GM12891 (cell line): ENCODE measurements around the gene PIK3CD.
"Not testable (repeated sequence)": the region's sequence is repeated elsewhere in the genome, so short reads cannot be mapped to it uniquely, and the experiment has no call there.

Experiments
- DNase-seq: peaks from one replicate; pipeline ENCODE4 v3.0.0; 2011; ENCODE audit warnings: low spot score; ENCODE audit not compliant: insufficient read length
- FAIRE-seq: peaks from 2 replicates; lab custom pipeline; 2011; peaks lifted over from hg19 to GRCh38; lab: Jason Lieb, UNC
- PAX5 ChIP-seq: IDR thresholded peaks from 2 replicates; pipeline ENCODE4 v1.6.1; 2011; ENCODE audit warnings: low read length, moderate library complexity, mild to moderate bottlenecking; ENCODE audit not compliant: insufficient read depth, severe bottlenecking
- POLR2A ChIP-seq: IDR thresholded peaks from 2 replicates; pipeline ENCODE4 v1.6.1; 2011; ENCODE audit warnings: low read depth, low read length, control low read depth
- POLR2AphosphoS5 ChIP-seq: IDR thresholded peaks from 2 replicates; pipeline ENCODE4 v1.6.1; 2011; ENCODE audit warnings: low read depth, low read length, control low read depth
- POU2F2 ChIP-seq: IDR thresholded peaks from 2 replicates; pipeline ENCODE4 v1.6.1; 2011; ENCODE audit warnings: low read depth, mild to moderate bottlenecking, control low read depth, low read length, moderate library complexity
- SPI1 ChIP-seq: IDR thresholded peaks from 2 replicates; pipeline ENCODE4 v1.6.1; 2011; ENCODE audit warnings: low read depth, low read length, control low read depth
- TAF1 ChIP-seq: IDR thresholded peaks from 2 replicates; pipeline ENCODE4 v1.6.1; 2011; ENCODE audit warnings: low read depth, low read length, control low read depth

The PIK3CD gene

DNA sequence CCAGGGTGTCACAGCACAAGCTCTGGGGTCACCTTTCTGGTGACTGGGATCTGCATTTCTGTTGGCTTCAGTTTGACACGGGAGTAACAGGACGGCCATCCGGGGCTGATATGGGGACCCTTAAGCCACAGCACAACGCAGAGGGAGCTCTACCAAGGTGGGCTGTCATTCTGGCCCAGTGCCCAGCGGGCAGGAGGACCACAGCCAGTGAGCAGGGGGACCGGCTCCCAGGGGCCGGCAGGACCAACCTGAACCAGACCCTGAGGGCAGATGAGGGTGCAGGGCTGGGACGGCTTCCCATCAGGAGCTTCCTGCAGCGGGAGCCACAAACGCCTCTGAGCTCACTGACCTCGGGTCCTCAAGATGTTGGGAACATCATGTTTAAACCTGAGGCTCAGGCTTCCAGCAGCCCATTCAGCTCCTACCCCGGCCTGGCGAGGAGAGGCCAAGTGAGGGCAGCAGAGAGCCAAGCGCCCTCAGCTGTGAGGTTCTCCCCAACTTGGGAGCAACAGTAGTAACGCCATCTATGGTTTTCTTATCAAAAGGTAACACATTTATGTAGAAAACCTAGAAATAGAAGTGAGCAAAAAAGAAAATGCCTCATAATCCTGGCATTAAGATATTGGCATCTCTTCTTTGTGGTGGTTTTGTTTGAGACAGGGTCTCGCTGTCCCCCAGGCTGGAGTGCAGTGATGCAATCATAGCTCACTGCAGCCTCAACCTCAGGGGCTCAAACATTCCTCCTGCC lies 36.0 kb upstream of the PIK3CD start:
- FAIRE-seq (peak; percentile 85), DNase-seq (peak; percentile 79)
- no peak for TF ChIP-seq POLR2A
- TF ChIP-seq POLR2AphosphoS5, result no peak
- TF ChIP-seq TAF1, result no peak
- no peak for TF ChIP-seq PAX5
- no peak for TF ChIP-seq SPI1
- no peak for TF ChIP-seq POU2F2

DNA sequence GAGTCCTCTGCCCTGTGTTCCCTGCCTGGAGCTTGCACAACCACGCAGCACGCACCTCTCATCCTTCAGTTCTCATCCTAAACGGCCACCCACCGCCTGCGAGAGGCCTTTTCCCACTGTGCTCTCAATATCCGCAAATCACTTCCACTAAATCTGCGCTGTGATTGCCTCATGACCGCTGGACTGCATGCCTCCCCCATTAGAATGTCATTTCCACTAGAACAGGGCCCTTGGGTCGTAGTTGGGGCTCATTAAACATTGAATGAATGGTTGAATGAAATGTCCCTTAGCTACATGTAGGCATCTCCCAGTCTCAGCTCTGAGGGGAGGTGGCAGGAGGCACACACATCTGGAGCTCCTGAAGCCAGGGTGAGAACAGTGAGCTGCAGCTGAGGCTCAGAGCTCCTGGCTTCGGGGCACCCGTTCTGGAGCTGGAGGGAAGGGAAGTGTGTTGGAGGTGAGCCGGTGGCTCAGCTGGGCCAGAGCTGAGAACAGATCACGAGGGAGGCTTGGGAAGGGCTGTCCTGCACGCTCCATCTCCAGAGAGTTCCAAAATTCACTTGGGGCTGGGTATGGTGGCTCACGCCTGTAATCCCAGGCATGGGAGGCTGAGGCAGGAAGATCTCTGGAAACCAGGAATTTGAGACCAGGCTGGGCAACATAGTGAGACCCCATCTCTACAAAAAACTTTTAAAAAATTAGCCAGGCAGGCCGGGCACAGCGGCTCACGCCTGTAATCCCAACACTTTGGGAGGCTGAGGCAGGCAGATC lies 32.4 kb upstream of the PIK3CD start:
- FAIRE-seq, result no peak
- DNase-seq, result no peak
- TF ChIP-seq POLR2A (no peak), TAF1 (no peak), POU2F2 (no peak), PAX5 (no peak), POLR2AphosphoS5 (no peak), SPI1 (no peak)

DNA sequence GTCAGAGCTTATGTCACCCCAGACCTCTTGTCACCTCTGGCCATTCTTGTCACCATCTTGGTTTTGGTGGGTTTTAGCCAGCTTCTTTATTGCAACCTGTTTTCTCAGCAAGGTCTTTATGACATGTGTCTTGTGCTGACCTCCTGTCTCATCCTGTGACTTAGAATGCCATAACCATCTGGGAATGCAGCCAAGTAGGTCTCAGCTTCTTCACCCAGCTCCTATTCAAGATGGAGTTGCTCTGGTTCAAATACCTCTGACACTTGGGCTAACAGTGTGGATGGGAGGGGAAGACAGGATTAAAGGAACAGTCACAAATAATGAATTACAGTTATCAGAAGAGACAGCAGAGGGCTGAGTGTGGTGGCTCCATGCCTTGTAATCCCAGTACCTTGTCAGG lies 30.5 kb upstream of the PIK3CD start:
- DNase-seq (no peak), FAIRE-seq (no peak)
- TF ChIP-seq PAX5, result no peak
- TF ChIP-seq TAF1, result no peak
- TF ChIP-seq POLR2A, result no peak
- TF ChIP-seq SPI1, result no peak
- no peak for TF ChIP-seq POLR2AphosphoS5
- TF ChIP-seq POU2F2, result no peak

DNA sequence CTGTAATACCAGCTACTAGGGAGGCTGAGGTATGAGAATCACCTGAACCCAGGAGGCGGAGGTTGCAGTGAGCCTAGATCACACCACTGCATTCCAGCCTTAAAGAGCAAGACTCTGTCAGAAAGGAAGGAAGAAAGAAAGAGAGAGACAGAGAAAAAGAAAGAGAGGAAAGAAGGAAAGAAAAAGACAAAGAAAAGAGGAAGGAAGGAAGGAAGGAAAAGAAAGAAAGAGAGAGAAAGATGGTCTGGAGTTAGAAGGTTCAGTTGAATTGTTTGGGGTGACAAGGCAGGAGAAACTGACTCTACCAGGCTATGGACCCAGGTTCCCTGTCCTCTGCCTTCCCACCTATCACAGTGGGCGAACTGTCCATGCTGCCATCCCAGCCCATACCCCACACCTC lies 27.4 kb upstream of the PIK3CD start:
- no peak for FAIRE-seq
- no peak for TF ChIP-seq POLR2A
- no peak for TF ChIP-seq POU2F2
- no peak for TF ChIP-seq PAX5
- no peak for TF ChIP-seq TAF1
- TF ChIP-seq POLR2AphosphoS5, result no peak
- no peak for TF ChIP-seq SPI1
- no peak for DNase-seq

DNA sequence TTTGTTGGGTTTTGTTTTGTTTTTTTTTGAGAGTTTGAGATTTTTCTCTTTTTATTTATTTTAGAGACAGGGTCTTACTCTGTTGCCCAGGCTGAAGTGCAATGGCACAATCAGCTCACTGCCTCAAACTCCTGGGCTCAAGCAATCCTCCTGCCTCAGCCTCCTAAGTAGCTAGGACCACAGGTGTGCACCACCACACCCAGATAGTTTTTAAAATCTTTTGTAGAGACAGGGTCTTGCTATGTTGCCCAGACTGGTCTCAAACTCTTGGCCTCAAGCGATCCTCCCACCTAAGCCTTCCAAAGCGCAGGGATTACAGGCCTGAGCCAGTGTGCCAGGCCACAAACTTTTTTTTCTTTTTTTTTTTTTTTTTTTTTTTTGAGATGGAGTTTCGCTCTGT lies 26.5 kb upstream of the PIK3CD start:
- peak; percentile 5 for FAIRE-seq
- DNase-seq, result not testable (repeated sequence)

GRCh38 chr1:9626201-9626608 lies 25.3 kb upstream of the PIK3CD start:
- TF ChIP-seq POLR2A (no peak; the same call in 1 of the 2 replicates), POU2F2 (peak; percentile 84; the same call in 1 of the 2 replicates), POLR2AphosphoS5 (peak; percentile 33; the same call in 1 of the 2 replicates), TAF1 (no peak), PAX5 (peak; percentile 9), SPI1 (peak; percentile 95)
- FAIRE-seq (no peak), DNase-seq (no peak)

GRCh38 chr1:9628541-9629444 lies 22.7 kb upstream of the PIK3CD start:
- no peak for FAIRE-seq
- TF ChIP-seq POU2F2 (peak; percentile 29; the same call in 1 of the 2 replicates), SPI1 (no peak), POLR2AphosphoS5 (peak; percentile 80), TAF1 (peak; percentile 77), PAX5 (no peak), POLR2A (peak; percentile 60)

DNA sequence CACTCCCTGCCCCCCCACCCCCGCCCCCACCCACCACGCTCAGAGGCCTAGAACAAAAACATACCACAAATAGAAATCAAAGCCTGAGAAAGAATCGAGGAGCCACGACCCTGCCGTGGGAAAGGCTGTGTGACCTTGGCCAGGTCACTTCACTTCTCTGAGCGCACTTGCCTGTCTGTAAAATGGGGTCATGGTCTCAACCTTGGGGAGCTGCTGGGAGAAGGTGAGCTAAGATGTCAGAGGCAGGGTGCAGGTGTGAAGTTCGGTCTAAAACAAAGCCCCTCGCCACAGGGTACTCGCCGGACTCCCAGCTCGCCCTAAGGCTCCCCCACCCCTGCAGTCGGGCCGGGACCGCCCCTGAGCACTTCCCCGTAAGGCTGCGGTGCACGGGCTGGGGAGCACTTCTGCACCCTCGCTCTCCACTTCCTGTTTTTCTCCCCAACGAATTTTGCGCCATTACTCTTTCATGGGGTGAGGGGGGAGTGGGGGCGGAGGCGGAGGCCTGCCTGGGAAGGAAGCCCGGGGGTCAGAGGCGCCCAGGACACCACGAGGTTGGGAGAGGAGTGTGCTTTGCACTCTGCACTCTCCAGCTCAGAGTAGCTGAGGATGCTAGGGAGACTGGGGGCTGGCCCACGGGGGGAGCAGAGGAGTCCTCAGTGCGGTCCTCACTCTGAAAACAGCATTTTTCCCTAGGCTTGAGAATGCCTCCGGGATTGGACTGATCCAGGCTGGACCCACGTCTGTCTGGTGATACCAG lies 21.9 kb upstream of the PIK3CD start:
- TF ChIP-seq POU2F2 (no peak; the same call in 1 of the 2 replicates), SPI1 (peak; percentile 98)
- no peak for DNase-seq
- FAIRE-seq, result peak; percentile 95

More at GRCh38 chr1:9628541-9629444, 22.7 kb upstream of the PIK3CD start:
- DNase-seq, result no peak
